Keratinocyte (primary cell): ENCODE measurements around the gene QPCTL.

Experiments
- CTCF ChIP-seq, 3 experiments: IDR thresholded peaks in 1 of 3; conservative IDR thresholded peaks in 1 of 3; optimal IDR thresholded peaks in 1 of 3; 2 replicates in 2 of 3; 3 replicates in 1 of 3; pipeline versions ENCODE3 to v1.5.1; 2011; ENCODE audit warnings: low read length in 3 of 3, mild to moderate bottlenecking in 3 of 3, moderate library complexity in 2 of 3, control low read depth in 1 of 3, inconsistent platforms in 1 of 3; ENCODE audit not compliant: insufficient read depth in 2 of 3; ENCODE audit errors: extremely low read depth in 1 of 3
- EZH2 ChIP-seq: IDR thresholded peaks from one replicate; pipeline ENCODE4 v1.6.1; 2012; ENCODE audit warnings: inconsistent platforms, mild to moderate bottlenecking, low read length, moderate library complexity

- TF ChIP-seq CTCF (optimal IDR thresholded peaks at IDR 0.05 in 1 of 3, IDR thresholded peaks at IDR 0.05 in 1 of 3, conservative IDR thresholded peaks at IDR 0.05 in 1 of 3; ENCODE audit: extremely low read depth in 1 of 3, insufficient read depth in 2 of 3, low read length in 3 of 3) (peak in 1 of 3 experiments; percentile 11), EZH2 (no peak)
Observed at GRCh38 chr19:45687599-45687998, 4.9 kb upstream of the QPCTL start.
